ENCODE measurements around the gene ARSG.
A peak's percentile ranks its signal among the peaks of the same experiment; 100 is the strongest.
"Not testable (repeated sequence)": the region's sequence is repeated elsewhere in the genome, so short reads cannot be mapped to it uniquely, and the experiment has no call there.

Gene ARSG

GRCh38 chr17:68290955-68291835 lies at the start of gene ARSG, which contains the start of gene SLC16A6:
Gene ARSG, plus strand, starts transcription at chr17:68291495. Its CDS starts 15,999 bp downstream, at chr17:68307494.
Gene SLC16A6, minus strand, starts transcription at chr17:68291127. Its CDS starts 12,807 bp downstream, at chr17:68278320.
- DNase-seq (ENCODE audit: low spot score), result peak; percentile 88

GRCh38 chr17:68246271-68247028 lies 44.8 kb upstream of the ARSG start:
- no peak for DNase-seq (ENCODE audit: low spot score)

DNA sequence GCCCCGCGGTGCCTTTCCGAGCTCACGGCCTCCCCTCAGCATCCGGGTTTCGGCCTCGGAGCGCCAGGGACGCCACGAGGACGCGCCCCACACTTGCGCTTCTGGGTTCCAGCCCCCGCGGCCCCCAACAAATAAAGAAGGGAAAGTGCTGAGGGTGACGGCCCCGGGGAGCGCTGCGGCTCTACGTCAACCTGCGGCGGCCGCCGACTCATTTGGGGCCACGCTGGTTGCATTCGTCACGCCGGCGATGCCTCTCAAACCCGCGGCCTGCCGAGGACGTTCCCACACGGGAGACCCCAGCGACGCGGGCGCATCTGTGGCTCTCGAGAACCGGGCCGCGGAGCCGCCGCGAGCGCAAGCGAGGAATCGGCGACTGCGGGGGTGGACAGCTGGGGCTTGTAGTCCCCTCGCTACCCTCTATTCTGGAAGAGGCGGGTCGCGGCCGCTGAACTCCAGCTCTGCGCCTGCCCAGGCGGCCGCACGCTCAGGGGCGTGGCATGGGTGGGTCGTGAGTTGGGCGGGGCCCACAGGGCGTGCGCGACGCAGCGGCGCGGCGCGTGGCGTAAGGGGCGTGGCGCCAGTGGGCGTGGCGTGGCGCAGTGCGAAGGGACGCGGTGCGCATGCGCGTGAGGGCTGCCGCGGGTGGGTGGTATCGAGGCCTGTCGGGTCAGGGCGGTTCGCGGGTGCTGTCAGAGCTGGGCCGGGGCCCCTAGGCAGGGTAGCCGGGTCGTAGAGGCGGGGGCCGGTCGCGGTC lies 43.7 kb upstream of the ARSG start, which contains the start of gene AMZ2:
AMZ2 (plus strand) TSS at position 599 of the 754 bp plus-strand sequence. CDS start 2,145 bp downstream, outside the sequence.
- peak; percentile 92 for DNase-seq (ENCODE audit: low spot score)

DNA sequence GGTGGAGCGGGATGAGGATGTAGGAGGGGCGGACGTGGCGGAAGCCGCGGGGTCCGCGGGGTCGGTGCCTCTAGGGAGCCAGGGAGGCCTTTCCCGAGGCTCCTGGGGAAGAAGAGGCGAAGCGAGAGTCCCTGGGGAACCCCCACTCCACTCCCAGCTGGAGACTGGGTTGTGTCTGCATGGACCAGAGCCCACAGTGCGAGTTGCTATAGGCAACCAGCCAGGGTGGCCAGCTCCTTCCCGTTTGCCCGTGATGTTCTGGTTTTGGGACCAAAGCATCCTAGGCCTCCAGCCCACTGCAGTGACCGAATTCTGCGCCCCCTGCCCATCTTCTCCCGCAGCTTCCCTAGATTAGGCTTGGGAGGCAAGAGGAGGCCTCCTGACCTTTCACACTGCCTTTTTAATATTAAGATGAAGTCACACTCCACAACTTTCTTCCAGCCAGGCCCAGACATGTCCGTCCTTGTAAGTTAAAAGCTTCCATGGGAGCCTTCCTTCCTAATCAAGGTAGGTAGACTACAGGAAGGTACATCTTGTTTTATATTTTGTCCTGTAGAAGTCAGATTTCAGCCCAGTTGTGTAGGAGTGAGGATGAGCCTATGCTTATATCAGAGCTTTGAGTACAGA lies 43.0 kb upstream of the ARSG start:
- no peak for DNase-seq (ENCODE audit: low spot score)

DNA sequence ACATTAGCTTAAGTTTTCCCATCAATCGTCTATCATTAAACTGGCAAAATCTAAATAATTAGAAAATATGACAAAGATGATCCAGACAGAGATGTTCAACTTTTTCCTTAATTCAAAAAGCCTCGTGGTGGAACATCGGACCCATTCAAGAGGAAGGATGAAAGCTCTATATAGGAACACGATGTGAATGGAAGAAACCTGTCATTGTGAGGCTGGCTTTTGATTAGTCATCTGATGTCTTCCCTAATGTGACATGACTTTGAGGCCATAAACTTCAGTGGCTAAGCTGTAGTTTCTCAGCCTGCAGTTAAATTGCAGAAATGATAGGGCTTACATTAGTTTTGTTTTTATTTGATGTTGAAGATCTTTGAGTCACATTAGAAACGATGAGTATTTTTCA lies 42.4 kb upstream of the ARSG start:
- no peak for DNase-seq (ENCODE audit: low spot score)

- DNase-seq (ENCODE audit: low spot score), result no peak
Measured at GRCh38 chr17:68249354-68249765, 41.9 kb upstream of the ARSG start.

GRCh38 chr17:68253426-68253825 lies 37.9 kb upstream of the ARSG start:
- DNase-seq (ENCODE audit: low spot score), result not testable (repeated sequence)

- no peak for DNase-seq (ENCODE audit: low spot score)
Measured at GRCh38 chr17:68255151-68255550, 36.1 kb upstream of the ARSG start.

DNA sequence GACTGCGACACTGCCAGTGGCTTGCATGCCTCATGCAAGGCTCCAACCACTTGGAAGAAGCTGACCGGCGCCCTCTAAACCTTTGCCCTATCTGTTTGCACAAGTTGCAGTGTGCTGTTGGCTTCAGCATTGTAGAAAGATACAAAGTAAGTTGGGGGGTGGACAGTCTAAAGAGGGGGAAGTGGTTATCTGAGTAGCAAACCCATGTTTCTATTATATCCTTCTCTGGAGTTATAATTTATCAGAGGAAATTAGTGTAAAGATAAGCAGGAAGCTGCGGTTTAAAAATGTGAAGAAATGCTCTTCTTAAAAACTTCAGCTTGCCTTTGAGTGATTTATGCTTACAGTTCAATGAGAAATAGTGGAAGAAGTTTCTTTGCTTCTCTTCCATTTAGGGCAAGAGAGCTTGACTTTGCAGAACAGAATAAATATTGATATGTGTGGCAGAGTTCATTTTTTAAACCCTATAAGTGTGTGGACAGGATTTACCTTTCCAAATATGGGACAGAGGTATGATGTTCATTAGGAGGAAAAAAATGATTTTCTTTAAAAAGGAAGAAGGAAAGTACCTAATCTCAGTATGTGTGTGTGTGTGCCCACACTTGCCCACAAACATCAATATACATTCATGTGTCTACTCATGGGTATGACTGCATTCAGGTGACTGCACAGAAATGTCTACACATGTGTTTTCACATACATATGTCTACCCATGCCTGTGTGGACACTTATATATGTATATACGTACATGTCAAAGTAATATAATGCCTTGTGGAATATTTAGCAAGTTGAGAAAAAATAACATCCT lies 35.4 kb upstream of the ARSG start:
- no peak for DNase-seq (ENCODE audit: low spot score)

DNA sequence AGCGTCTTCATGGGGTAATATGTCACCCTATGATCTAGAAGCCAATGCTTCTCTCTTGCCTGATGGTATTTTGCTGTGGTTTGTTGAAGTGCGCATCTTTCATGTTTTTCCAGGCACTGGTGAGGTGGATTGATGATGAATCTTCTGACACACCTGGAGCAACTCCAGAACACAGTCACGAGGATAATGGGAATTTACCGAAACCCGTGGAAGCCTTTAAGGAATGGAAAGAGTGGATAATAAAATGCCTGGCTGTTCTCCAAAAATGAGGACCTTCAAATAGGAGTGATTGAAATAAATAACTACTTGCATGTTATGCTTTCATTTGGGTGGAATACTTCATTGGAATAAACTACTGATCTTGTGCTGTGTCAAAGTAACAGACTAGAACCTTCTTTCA lies 34.6 kb upstream of the ARSG start:
- not testable (repeated sequence) for DNase-seq (ENCODE audit: low spot score)

- no peak for DNase-seq (ENCODE audit: low spot score)
Measured at GRCh38 chr17:68257934-68258333, 33.4 kb upstream of the ARSG start.

DNA sequence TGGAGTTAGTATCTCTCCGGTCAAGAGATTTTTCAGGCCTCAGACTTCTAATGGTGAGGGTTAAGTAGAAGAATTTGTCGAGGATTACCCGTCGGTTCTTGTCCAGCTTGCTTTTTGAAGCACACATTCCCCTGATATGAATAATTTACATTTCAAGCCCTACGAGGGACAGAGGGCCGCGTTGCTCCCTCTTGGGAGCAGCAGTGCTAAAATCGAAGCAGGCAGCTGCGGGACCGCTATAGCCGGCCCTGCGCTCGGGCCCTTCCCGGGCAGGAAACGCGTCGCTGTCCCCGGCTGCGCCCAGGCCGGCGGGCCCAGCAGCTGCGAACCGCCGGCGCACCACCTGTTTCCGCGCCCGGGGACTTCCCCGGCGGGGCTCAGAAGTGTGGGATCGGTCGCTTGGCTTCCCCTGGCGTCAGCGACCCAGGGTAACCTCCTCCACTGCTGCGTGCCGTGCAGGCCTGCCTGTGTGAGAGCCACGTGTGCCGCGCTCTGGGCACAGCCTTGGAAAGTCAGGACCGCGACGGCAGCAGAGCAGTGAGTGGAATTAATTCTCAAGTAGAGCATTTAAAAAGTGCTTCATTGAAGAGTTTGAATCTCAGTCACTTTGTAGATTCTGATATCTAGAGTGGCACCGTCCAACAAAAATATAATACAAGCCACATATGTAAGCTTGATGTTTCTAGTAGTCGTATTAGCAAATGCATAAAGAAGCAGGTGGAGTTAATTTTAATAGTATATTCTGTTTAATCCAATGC lies 32.2 kb upstream of the ARSG start:
- not testable (repeated sequence) for DNase-seq (ENCODE audit: low spot score)

GRCh38 chr17:68259648-68259951 lies 31.7 kb upstream of the ARSG start:
- not testable (repeated sequence) for DNase-seq (ENCODE audit: low spot score)

DNA sequence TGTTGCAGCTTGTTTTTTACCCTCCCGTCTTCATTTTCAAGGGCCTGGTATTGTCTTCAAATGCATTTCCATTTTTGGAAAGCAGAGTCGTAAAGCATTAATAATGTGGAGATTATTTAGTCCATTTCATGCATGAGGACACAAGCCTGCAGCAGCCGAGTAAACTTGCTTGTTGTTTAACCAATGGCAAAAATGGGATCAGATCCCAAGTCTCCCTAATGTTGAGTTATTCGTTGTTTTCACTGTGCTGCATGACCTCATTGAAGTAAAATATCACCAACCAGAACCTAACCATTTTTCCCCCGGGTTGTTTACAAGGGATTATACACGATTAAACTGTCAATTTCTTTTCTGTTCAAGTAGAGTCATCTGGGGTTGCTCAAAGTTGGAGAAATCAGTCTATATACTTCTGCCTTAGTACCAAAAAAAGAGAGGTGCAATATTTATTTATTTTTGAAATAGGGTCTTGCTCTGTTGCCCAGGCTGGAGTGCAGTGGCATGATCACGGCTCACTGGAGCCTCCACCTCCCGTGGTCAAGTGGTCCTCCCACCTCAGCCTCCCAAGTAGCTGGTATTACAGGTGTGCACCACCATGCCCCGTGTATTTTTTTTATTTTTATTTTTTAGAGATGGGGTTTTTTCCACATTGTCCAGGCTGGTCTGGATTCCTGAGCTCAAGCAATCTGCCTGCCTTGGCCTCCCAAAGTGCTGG lies 31.1 kb upstream of the ARSG start:
- no peak for DNase-seq (ENCODE audit: low spot score)

GRCh38 chr17:68262467-68262866 lies 28.8 kb upstream of the ARSG start:
- not testable (repeated sequence) for DNase-seq (ENCODE audit: low spot score)

DNA sequence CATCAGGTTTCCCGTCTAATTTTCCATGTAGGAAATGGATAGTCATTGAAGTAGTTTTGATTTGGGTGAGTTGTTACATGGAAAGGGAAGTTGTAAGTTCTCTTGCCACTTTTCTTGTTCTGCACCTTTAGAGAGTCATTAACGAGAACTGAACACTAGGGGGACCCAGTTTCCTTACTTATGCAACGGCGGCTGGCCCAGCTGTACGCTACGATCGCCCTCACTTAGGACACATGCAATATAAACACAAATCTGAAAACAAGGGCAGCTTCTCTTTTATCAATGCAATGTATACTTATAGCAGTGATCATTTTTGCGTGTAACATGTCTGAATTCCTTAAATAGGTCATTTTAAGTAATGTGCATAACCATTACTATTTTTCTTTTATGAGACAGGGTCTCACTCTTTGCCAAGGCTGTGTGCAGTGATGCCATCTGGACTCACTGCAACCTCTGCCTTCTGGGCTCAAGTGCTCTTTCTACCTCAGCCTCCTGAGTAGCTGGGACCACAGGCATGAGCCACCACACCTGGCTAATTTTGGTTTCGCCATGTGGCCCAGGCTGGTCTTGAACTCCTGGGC lies 28.1 kb upstream of the ARSG start:
- not testable (repeated sequence) for DNase-seq (ENCODE audit: low spot score)

DNA sequence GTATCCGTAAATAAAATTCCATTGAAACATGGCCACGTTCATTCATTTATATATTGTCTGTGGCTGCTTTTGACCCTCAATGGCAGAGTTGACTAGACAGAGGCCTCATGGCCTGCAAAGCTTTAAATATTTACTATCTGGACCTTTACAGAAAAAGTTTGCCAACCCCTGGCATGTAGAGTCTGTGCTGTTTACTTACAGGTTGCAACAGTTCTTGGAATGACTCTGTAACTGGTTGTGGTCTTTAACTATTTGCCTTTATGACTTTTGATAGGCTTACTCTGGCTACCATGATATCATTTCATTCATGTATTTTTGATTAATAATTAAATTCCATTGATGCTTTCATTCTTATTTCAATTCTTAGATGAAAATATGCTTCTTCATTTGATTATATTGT lies 25.5 kb upstream of the ARSG start:
- not testable (repeated sequence) for DNase-seq (ENCODE audit: low spot score)

DNA sequence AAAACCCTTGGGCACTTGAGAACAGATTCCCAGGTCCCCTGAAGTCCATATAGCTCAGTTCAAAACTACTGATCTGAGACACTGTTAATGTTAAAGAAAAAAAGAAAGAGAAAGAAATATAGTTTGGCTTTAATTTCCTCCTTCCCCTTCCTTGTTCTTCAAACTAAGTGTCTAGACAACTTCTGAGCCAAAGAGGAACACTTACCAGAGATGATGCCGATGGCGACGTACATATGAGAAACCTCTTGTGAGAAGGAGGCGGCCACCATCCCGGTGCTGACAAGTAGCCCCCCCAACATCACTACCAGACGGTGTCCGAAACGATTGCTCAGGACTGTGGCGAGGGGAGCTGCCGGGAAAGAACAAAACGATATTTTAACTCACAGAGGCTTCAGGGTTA lies 17.6 kb upstream of the ARSG start:
- no peak for DNase-seq (ENCODE audit: low spot score)

DNA sequence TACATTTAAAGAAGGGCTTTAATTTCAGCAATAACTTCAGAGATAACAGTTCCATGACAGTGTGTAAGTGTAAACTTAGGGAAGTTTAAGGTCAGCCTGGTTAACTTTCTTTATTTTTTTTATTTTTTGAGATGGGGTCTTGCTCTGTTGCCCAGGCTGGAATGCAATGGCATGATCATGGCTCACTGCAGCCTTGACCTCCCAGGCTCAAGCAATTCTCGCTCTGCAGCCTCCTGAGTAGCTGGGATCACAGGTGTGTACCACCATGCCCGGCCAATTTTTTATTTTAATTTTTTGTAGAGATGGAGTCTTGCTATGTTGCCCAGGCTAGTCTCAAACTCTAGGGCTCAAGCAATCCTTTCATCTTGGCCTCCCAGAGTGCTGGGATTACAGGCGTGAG lies 15.0 kb upstream of the ARSG start:
- not testable (repeated sequence) for DNase-seq (ENCODE audit: low spot score)

All from HuH-7 (cell line).